HG02981 (cell line): ENCODE data around the gene BAZ1B.
A peak's percentile ranks its signal among the peaks of the same experiment; 100 is the strongest.
"Not testable (repeated sequence)": the region's sequence is repeated elsewhere in the genome, so short reads cannot be mapped to it uniquely, and the experiment has no call there.

Source experiments
- ATAC-seq: cut with Tn5 transposase; IDR thresholded peaks from one replicate; pipeline ENCODE4 v1.9.1; 2021; ENCODE audit warnings: mild to moderate bottlenecking, moderate library complexity; ENCODE audit not compliant: unreplicated experiment

Gene BAZ1B

GRCh38 chr7:73522105-73522872 is at the start of gene BAZ1B:
TSS of gene BAZ1B (minus strand) at chr7:73522293. CDS start at chr7:73521933, 360 bp downstream.
- ATAC-seq = peak; percentile 84

GRCh38 chr7:73570977-73571376 is 48.9 kb upstream of the BAZ1B start:
- ATAC-seq = no peak

GRCh38 chr7:73570521-73570920 is 48.4 kb upstream of the BAZ1B start:
- ATAC-seq = no peak

GRCh38 chr7:73569042-73569608 is 47.0 kb upstream of the BAZ1B start:
- no peak for ATAC-seq

- no peak for ATAC-seq
Measured at GRCh38 chr7:73567846-73568685, 46.0 kb upstream of the BAZ1B start.

GRCh38 chr7:73567140-73567539 is 45.0 kb upstream of the BAZ1B start:
- ATAC-seq = no peak

GRCh38 chr7:73566431-73566830 is 44.3 kb upstream of the BAZ1B start:
- not testable (repeated sequence) for ATAC-seq

GRCh38 chr7:73565675-73566340 is 43.7 kb upstream of the BAZ1B start:
- no peak for ATAC-seq

- ATAC-seq = no peak
Measured at GRCh38 chr7:73560109-73560835, 38.2 kb upstream of the BAZ1B start.

- peak; percentile 38 for ATAC-seq
Measured at GRCh38 chr7:73557397-73558257, 35.5 kb upstream of the BAZ1B start, which contains the start of gene BCL7B. TSS of gene BCL7B (minus strand) at chr7:73557690. CDS start at chr7:73557578, 112 bp downstream.

- ATAC-seq = peak; percentile 90
Measured at GRCh38 chr7:73557108-73557396, 35.0 kb upstream of the BAZ1B start.

GRCh38 chr7:73556208-73557107 is 34.4 kb upstream of the BAZ1B start:
- ATAC-seq = no peak

- ATAC-seq = no peak
Measured at GRCh38 chr7:73555411-73555982, 33.4 kb upstream of the BAZ1B start.

- not testable (repeated sequence) for ATAC-seq
Measured at GRCh38 chr7:73550093-73550492, 28.0 kb upstream of the BAZ1B start.

- ATAC-seq = no peak
Measured at GRCh38 chr7:73549176-73549575, 27.1 kb upstream of the BAZ1B start.

- ATAC-seq = no peak
Measured at GRCh38 chr7:73547841-73548240, 25.7 kb upstream of the BAZ1B start.

GRCh38 chr7:73544678-73545077 is 22.6 kb upstream of the BAZ1B start:
- ATAC-seq = no peak

GRCh38 chr7:73541722-73542121 is 19.6 kb upstream of the BAZ1B start:
- no peak for ATAC-seq
